GM18526 (cell line): ENCODE results near the gene MRS2.

Source experiments
- POLR2A ChIP-seq: IDR thresholded peaks from 3 replicates; pipeline ENCODE4 v1.6.1; 2011; ENCODE audit not compliant: insufficient read length; ENCODE audit errors: extremely low read depth

The MRS2 gene

GRCh38 chr6:24419526-24419925 is 16.8 kb downstream of the MRS2 start:
- no peak for TF ChIP-seq POLR2A

- TF ChIP-seq POLR2A: no peak
Measured at GRCh38 chr6:24425091-24425490, 22.4 kb downstream of the MRS2 start.

- TF ChIP-seq POLR2A: no peak
Measured at GRCh38 chr6:24426729-24427446, 24.2 kb downstream of the MRS2 start.

GRCh38 chr6:24428615-24429014 is 25.9 kb downstream of the MRS2 start:
- no peak for TF ChIP-seq POLR2A

GRCh38 chr6:24429146-24429545 is 26.4 kb downstream of the MRS2 start:
- no peak for TF ChIP-seq POLR2A

- TF ChIP-seq POLR2A: no peak
Measured at GRCh38 chr6:24430086-24430485, 27.4 kb downstream of the MRS2 start.

- no peak for TF ChIP-seq POLR2A
Measured at GRCh38 chr6:24431045-24431451, 28.3 kb downstream of the MRS2 start.

GRCh38 chr6:24432611-24433010 is 29.9 kb downstream of the MRS2 start:
- no peak for TF ChIP-seq POLR2A

- TF ChIP-seq POLR2A: no peak
Measured at GRCh38 chr6:24436979-24437378, 34.2 kb downstream of the MRS2 start.

- no peak for TF ChIP-seq POLR2A
Measured at GRCh38 chr6:24439858-24440539, 37.3 kb downstream of the MRS2 start.

GRCh38 chr6:24440897-24441598 is 38.3 kb downstream of the MRS2 start:
- no peak for TF ChIP-seq POLR2A

GRCh38 chr6:24441599-24441904 is 38.8 kb downstream of the MRS2 start:
- TF ChIP-seq POLR2A: no peak

GRCh38 chr6:24444588-24444987 is 41.9 kb downstream of the MRS2 start:
- no peak for TF ChIP-seq POLR2A

- no peak for TF ChIP-seq POLR2A
Measured at GRCh38 chr6:24445704-24446103, 43.0 kb downstream of the MRS2 start.

GRCh38 chr6:24446670-24447069 is 43.9 kb downstream of the MRS2 start:
- TF ChIP-seq POLR2A: no peak

- no peak for TF ChIP-seq POLR2A
Measured at GRCh38 chr6:24448396-24448795, 45.7 kb downstream of the MRS2 start.
